HG03571 (cell line): Measurements from ENCODE around the gene TMPRSS3.
"Not testable (repeated sequence)": the region's sequence is repeated elsewhere in the genome, so short reads cannot be mapped to it uniquely, and the experiment has no call there.

ENCODE experiments used
- ATAC-seq: cut with Tn5 transposase; IDR thresholded peaks from one replicate; pipeline ENCODE4 v1.9.1; 2021; ENCODE audit not compliant: unreplicated experiment

Gene TMPRSS3

DNA sequence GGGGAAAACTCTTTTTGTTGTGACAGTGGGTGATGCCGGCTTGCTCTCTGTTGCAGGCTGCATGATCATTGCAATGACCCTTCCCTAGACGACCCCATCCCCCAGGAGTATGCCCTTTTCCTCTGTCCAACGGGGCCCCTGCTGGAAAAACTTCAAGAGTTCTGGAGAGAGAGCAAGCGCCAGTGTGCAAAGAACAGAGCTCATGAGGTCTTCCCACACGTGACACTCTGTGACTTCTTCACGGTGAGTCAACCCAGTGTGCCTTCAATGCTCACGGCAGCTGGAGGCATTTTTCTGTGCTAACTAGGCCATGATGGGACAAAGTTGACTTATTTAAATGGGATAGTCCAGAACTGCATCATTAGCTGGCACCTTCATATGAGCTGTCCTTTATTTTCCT is 13.5 kb upstream of the TMPRSS3 start:
- ATAC-seq = no peak

DNA sequence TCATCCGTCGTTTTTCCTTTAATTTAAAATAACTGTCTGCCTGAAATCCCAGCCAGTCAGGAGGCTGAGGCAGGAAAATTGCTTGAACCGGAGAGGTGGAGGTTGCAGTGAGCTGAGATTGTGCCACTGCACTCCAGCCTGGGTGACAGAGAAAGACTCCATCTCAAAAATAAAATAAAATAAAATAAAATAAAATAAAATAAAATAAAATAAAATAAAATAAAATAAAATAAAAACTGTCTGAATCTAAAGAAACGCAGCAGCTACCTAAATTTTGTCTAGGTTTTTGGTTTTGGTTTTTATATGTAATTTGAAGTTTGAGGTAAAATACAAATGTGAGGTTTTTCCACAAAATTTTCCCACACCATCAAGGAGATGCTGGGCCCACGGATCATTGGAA is 12.9 kb upstream of the TMPRSS3 start:
- ATAC-seq = not testable (repeated sequence)

DNA sequence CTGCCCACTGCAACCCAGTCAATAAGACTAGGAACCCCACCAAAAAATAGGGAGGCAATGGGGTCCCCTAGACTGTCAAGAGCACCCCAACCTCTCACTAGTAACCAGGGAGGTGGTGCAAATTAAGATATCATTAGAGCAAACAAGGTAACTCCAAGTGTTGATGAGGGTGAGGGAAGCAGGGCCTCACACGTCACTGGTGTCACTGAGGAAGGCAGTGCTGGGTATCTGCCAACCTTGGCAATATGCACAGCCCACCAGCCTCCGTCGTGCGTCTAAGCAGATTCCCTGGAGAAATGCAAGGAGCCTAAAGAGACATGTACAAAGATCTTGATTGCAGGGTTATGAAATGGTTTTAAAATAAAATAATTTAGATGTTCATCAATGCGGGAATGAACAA is 11.6 kb upstream of the TMPRSS3 start:
- no peak for ATAC-seq

DNA sequence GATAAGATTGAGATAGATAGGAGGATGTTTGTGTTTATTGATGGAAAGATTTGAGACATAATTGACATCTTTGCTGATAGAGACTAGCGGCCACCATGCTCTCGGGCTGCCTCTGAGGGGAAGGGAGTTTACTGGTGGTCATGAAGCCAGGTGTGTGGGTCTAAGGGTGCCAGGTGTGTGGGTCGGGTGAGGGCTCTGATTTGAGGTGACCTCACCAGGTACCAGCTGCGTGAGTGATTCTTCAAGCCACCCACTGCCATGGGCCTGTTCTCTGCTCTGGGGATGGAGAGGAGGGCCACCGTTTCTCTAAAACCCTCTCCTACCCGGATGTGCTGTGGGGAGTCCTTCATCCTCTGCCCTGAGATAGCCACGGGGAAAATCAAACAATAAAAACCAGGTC is 11.0 kb upstream of the TMPRSS3 start:
- ATAC-seq = no peak

DNA sequence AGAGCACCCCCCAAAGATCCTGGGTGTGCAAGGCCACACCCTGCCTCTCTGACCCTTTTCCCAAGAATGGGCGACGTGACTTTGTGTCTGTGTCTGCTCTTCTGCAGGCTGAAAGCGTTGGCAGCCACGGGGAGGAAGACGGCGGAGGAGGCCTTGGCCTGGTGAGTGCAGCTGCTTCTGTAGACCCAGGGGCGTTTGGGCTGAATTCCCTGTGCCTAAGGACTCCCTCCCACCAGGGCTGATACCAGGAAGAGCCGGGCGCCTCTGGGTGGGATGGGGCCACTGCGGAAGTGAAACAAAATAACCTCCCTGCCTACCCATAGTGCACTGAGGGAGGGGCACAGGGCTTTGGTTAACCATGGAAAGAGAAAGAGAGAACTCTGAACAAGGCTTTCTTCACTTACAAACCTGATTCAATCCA is 10.4 kb upstream of the TMPRSS3 start:
- no peak for ATAC-seq

DNA sequence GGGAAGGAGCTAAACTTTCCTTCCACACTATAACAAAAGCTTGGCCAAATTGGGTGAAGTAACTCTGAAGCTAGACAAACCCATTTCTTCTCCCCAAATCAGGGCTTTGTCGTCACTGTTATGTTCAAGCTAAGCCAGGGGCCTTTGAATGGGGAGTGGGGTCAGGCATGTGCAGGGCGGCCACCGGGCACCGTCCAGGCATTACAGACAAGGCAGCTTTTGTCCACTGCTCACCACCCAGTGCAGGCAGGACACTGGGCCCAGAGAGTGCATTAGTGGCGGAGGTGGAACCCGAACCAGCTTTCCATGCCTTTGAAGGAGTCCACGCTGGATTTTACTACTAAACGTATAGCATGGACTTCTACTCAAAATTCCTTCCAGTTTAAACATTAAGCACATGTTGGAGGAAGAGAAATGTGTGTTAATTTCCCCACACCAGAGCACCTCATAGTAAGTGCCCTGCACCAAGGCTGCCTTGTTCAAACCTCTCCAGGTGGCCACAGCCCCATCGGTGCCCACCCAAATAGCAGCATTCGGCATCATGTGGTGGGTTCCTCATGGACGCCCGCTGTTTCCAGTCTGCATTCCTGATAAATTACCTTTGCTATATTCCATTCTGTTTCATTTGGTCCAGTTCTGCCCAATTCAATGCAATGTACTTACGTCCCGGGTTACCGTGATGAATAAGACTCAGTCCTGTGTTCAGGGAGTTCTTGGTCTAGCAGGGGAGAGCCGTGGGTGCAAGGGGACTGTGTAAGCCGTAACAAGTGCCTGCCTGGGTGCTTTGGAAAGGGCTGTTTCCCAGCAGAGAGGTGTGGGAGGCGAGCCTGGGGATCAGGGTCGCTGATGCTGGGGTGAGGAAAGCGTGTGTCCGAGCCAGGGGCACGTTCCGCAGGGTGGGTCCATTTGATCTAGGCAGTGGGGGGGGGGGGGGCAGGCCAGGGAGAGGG is 9.5 kb upstream of the TMPRSS3 start:
- no peak for ATAC-seq

DNA sequence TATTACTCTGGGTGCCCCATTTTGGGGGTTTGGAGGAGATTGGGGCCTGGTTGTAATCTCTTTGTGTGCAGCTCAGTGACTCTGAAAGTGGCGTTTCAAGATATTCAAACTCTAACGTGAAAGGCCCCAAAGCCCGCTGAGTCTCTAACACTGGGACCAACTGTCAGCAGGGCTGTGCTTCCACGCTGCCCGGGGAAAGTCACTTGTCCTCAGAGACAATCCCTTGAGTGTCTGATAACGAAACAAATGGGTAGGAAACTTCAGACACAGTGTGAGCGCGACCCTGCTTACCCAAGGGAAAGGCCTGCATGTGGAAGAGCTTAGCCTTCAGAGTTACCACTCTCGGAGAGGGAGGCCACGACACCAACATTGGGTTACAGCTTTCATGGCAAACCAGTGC is 8.7 kb upstream of the TMPRSS3 start:
- ATAC-seq = no peak

DNA sequence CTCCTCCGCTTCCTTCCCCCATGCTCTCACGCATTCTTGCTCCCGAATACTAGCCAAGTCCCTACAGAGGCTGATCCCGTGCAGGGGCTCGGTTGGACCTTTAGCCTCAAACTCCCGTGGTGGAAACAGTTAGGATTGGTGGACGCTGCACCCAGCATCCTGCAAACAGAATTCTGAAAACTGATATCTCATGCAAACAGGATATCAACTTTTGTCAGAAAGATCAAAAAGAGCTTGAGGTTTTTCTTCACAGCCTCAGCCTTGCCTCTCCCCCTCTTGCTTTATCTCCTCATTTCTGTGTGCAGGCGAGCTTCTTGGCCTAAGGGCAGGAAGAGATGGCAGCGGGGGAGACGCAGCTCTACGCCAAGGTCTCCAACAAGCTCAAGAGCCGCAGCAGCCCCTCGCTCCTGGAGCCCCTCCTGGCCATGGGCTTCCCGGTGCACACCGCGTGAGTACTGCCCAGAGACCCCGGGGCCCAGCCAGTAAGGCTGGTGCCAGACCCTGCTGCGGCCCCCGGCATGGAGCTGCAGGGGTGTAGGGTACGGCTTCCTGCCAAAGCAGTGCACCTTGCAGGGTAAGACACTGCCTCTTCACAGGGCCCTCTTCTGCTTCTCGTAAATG is 7.9 kb upstream of the TMPRSS3 start, which contains the start of gene UBASH3A:
Gene UBASH3A (plus strand): TSS at position 292 of the 621 bp plus-strand sequence. CDS start 44 bp downstream, at position 336.
- no peak for ATAC-seq

DNA sequence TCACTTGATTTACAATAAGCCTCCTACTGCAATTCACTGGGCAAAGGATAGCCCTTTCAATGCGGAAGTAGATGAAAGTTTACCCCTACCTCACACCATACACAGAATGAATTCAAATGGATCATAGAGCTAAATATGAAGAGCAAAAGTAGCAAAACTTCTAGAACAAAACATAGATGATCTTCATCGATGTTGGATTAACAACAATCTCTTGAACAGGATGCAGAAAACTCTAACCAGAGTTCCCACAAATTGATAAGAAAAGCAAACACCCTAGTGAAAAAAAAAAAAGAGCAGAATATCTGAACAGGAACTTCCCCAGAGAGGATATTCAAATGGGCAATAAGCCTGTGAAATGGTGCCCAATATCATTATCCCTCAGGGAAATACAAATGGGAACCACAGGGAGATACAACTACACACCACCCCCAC is 6.0 kb upstream of the TMPRSS3 start:
- ATAC-seq = no peak

DNA sequence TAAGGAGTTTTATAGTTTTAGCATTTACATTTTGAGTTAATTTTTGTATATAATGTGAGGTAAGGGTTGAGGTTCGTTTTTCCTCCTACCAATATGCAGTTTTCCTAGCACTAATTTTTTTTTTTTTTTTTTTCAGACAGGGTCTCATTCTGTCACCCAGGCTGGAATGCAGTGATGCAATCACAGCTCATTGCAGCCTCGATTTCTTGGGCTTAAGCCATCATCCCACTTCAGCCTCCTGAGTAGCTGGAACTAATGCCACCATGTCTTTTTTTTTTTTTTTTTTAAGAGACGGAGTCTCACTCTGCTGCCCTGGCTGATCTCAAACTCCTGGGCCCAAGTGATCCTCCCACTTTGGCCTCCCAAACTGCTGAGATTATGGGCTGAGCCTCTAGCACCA is 5.3 kb upstream of the TMPRSS3 start:
- ATAC-seq = no peak

DNA sequence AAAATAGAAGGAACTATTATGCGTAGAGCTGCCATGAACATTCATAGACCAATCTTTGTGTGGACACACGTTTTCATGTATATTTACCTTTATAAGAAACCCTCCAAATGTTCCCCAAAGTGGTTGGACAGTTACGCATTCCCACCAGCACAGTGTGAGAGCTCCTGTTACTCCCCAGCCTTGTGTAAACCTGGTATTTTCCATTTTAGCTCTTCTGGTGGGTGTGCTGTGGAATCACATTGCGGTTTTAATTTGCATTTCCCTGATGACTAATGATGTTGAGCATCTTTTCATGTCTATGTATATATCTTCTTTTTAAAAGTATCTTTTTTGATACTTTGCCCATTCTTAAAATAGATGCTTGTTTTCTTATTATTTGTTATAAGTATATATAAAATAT is 4.7 kb upstream of the TMPRSS3 start:
- no peak for ATAC-seq

DNA sequence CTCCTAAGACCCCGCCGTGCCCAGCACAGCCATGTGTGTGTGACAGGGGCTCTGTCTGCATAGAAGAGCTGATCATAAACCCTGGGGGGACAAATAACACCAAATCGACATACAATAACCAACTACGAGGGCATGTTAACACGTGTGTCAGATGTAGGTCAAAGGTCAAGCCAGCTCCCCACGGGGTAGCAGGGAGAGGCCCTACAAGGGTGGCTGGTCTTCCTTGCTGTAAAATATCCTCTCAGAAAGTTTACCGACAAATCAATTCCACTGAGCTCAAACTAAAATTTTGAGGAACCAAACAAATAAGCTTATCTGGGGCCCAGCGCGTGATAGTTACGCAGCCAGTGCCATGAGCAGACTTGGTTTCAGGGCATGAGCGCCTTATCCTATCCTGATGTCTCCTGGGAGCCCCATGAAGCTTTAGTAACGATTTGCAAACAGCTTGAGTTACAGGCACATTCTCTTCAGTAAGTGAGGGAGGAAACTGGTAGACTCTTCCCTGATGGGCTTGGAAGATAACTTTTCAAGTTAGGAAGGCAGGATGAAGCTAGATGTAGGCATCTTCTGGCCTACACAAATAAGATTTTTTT is 2.7 kb upstream of the TMPRSS3 start:
- no peak for ATAC-seq

DNA sequence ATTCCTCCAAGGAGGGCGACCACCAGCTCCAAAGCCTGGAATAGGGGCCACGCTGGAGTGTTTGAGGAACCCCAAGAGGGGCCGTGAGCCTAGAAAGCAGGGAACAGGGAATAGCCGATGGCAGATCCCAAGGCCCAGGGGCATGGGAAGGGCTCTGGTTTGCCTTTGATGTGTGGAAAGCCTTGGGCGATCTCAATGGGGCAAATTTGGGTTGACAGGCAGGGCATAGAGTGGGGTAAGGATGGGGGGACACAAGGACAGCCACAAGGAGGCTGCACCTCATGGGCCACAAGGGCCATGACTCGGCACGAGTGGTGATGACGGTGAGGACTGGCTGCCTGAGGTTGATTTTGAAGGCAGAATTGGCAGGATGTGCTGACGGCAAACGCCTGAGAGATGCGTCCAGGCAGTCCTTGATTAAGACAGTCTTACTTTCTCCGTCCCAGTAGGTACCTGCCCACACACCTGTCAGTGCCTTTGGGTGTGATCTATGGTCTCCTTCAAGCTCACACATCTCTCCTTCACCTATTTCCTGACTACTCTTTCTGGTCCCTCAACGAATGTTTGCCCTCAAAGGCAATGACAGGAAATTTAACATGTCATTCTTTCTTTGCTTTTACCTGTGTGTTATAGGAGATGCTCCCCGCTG is 2.0 kb upstream of the TMPRSS3 start:
- ATAC-seq = no peak

DNA sequence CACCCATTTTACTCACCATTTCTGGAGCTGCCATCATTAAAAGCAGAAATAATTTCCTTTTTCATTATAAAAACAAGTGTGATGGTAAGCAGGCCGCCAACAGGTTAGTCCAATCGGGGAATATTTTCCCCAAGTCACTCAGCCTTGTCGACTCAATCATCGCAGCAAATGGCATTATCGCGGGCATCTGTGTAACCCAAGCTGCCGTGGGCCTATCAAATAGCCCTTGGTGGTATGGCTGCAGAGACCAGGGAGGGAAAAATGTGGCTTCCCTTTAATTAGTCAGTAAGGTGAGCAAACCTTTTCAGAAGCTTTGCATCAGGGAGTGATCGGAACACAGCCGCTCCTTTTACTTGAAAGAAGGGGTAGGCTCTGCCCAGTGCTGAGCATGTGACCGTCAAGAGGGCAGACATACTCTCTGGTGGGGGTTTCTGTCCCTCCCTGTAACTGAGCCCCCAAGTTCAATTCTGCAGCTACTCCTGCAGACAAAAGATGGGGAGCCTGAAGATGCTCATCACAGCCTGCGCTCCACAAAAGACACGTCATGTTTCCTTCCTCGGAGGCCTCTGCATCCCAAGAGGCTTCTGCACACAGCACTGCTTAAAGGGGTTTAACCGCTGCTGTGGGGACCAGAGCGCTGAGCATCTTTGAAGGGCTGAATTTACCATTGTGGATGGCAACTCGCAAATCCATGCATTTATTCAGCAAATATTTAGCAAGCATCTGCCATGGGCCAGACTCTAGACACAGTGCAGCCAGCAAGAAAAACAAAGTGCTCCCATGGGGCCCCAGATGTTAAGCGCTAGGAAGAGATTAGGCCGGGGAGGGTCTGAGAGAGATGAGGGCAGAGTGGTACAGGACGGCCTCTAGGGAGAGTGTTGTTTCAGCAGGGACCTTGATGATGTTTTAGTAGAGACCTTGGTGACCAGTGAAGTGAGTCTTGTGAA is 1.2 kb upstream of the TMPRSS3 start:
- ATAC-seq = no peak

DNA sequence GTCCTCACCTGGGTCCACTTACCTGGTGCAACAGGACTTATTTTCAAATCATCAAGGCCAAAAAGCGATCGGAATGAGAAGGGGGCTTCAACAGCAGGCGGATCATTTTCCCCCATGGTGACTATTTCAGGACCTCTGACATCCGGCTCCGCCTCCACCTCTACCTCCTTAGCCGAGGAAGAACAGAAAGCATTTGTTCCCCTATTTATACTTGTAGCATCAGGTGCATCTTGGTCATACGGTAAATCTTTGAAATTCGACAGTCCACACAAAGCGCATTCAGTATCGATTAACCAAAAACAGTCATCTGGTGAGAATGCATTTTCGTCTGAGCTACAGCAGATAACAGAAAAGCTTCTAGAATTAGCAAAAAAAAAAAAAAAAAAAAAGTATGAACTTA is 550 bp downstream of the TMPRSS3 start:
- no peak for ATAC-seq

DNA sequence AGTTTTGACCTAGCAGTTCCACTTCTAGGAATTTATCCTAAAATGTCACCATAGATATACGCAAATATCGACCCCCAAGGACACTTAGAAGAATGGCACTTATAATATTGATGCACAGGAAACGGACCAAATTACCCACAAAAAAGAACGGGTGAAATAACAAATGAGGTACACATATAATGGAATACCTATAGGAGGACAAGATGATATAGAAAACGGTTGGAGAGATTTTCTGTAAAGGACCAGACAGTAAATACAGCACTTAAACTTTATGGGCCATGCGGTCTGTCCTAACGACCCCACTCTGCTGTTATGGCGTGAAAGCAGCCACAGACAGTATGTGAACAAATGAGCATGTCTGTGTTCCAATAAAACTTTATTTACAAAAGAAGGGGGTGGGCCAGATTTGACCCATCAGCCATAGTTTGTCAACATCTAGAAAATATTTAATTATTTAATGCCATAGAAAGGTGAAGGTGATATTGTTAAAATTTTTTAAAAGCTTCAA is 2.4 kb downstream of the TMPRSS3 start:
- no peak for ATAC-seq

DNA sequence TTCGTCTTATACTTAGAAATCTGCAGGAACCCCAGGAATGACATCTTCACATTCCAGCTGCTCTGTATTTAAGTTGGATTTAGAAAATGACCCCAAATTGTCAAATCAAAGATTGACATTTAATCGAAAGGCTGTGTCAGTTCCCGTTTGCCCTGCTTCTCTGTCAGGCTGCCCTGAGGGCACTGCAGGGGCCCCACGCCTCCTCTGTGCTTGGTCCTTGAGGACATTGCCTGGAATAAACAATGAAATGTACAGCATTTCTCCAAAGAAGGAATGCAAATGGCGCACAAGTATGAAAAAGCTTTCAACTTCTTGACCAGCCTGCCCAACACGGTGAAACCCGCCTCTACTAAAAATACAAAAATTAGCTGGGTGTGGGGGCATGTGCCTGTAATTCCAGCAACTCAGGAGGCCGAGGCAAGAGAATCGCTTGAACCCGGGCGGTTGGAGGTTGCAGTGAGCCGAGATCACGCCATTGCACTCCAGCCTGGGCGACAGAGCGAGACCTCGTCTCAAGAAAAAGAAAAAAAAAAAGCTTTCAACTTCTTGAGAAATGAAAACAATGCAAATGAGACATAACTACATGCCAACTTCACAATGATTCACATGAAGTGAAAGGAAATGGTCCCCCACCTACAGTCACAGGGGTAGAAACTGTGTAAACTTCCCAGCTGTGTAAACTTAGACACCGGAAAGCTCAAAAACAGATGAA is 3.0 kb downstream of the TMPRSS3 start:
- ATAC-seq = peak; percentile 83

DNA sequence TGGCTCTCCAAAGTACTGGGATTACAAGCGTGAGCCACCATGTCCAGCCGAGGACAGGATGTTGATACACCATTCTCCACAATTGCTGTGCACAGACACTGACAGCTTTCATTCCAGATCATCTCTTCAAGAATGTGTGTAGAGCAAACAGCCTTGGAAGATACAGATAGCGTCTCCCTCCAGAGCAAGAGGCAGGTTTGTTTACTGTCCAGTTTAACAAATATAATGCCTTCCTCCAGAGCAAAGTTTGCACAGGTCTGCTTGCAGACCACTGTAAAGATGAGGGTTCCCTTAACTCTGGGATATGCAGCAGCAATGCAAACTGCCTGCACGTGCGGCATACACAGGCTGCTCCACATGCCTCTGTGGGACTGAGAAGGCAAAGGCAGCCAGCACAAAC is 4.6 kb downstream of the TMPRSS3 start:
- ATAC-seq = no peak

DNA sequence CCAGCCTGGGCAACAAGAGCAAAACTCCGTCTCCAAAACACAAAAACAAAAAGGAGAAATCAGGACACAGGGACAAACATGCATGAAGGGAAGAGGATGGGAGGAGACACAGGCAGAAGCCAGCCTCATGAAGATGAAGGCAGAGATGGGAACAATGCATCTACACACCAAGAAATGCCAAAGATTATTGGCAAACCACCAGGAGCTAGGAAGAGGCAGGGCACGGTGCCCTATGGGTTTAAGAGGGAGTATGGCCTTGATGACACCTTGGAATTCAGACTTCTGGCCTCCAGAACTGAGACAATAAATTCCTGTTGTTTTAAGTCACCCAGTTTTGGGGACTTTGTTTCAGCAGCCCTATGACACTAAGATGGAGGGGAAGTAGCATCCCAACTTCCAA is 5.2 kb downstream of the TMPRSS3 start:
- no peak for ATAC-seq
